GM19328 (cell line): Measurements from ENCODE around the gene AP1M2.
"Not testable (repeated sequence)": the region's sequence is repeated elsewhere in the genome, so short reads cannot be mapped to it uniquely, and the experiment has no call there.

Source experiments
- ATAC-seq: cut with Tn5 transposase; IDR thresholded peaks from one replicate; pipeline ENCODE4 v1.9.1; 2021; ENCODE audit warnings: mild to moderate bottlenecking, moderate library complexity; ENCODE audit not compliant: unreplicated experiment

AP1M2 gene

DNA sequence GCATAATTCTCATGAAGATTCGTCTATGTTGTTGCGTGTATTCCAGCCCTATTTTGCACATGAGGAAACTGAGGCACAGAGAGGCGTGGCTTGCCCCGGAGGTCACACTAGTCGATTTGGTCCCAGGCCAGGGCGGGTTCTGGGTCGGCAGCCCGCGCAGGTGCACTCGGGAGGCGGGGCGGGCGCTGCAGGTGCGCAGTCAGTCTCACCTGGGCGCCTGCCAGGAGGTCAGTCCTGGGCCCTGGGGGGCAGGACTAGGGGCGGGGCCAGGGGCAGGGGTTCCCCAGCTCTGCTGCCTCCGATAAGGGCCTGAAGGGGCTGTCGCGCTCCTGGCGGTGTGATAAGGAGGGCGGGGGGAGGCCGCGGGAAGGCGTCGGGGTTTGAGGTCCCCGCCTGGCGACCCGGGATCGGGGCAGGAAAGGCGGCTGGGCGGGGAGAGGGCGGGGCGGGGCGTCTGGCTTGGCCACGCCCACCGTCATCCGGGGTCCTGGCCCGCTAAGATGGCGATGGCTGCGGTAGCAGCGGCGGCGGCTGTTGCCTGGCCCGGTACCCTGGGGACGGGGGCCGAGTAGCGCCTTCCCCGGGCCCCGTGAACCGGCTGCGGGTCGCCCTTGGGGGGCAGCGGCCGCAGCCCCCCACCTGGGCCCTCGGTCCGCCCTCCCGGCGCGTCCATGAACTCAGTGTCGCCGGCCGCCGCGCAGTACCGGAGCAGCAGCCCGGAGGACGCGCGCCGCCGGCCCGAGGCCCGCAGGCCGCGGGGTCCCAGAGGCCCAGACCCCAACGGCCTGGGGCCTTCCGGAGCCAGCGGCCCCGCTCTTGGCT, 43.5 kb downstream of the AP1M2 start, which contains the start of gene ATG4D:
ATG4D (plus strand) TSS at position 485 of the 822 bp plus-strand sequence; CDS start at position 672, 187 bp downstream.
- ATAC-seq: no peak

DNA sequence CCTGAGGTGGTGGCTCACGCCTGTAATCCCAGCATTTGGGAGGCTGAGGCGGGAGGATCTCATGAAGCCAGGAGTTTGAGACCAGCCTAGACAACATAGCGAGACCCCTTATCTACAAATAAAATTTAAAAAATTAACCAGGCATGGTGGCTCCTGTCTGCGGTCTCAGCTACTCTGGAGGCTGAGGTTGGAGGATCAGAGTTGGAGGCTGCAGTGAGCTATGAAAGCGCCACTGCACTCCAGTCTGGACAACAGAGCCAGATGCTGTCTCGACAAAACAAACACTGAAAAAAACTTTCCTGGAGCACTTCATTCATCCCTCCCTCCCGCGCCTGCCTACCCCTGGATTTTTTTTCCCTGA, 44.1 kb downstream of the AP1M2 start:
- ATAC-seq: no peak

DNA sequence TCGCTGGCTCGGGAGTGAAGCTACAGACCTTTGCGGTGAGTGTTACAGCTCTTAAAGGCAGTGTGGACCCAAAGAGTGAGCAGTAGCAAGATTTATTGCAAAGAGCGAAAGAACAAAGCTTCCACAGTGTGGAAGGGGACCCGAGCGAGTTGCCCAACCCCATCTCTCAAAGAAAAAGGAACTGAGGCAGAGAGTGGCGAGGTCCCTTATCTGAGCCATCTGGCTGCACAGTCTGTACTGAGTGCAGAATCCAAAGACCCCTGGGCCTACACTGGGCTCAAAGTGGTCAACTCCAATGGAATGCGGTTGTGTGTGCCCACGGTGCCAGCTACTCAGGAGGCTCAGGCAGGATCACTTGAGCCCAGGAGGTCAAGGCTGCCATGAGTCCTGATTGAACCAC, 48.1 kb downstream of the AP1M2 start:
- ATAC-seq: not testable (repeated sequence)

DNA sequence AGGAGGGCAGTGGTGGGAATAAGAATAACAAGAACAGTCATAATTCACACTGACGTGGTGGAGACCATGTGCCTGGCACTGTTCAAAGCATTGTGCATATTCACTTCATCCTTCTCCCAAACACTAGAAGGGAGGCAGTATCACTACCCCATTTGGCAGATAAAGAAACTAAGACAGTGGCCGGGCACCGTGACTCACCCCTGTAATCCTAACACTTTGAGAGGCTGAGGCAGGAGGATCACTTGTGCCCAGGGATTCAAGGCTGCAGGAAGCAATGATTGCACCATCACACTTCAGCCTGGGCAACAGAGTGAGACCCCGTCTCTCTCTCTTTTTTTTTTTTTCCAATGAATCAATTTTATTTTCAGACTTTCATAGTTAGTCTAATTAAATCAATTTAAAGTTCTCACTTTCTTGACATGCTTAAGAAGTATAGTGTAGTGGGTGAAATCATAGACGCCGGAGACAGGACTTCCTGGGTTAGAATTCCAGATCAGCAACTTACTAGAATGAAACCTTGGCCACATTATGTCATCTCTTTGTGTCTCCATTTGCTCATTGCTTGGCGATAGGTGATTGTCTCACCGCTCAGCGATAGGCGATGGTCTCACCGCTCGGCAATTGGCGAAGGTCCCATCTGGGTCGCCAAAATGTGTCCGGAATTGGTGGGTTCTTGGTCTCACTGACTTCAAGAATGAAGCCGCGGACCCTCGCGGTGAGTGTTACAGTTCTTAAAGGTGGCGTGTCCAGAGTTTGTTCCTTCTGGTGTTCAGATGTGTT, 48.7 kb downstream of the AP1M2 start:
- ATAC-seq: no peak

DNA sequence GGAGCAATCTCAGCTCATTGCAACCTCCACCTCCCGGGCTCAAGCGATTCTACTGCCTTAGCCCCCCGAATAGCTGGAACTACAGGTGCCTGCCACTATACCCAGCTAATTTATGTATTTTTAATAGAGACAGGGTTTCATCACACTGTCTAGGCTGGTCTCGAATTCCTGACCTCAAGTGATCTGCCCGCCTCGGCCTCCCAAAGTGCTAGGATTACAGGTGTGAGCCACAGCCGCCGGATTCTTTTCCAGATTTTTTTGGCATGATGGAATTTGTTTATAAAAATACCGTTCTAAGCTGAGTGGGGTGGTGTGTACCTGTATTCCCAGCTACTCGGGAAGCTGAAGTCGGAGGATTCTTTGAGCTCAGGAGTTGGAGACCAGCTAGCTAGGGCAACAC, 49.4 kb downstream of the AP1M2 start:
- no peak for ATAC-seq

DNA sequence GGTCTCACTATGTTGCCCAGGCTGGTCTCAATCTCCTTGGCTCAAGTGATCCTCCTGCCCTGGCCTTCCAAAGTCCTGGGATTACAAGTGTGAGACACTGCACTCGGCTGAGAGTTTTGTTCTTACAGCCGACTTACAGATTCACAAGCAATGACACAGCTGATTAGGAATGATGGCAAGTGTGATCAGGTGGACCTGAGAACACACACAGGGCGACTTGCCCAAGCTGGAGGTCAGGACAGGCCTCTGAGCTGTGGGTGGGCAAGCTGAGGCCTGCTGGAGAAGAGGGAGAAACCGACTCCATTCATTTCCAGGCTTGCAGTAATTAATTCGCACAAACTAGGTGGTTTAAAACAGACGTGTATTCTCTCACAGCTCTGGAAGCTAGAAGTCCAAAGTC, 51.5 kb downstream of the AP1M2 start:
- ATAC-seq: no peak

- no peak for ATAC-seq
Observed at GRCh38 chr19:10533646-10534386, 53.3 kb downstream of the AP1M2 start.

DNA sequence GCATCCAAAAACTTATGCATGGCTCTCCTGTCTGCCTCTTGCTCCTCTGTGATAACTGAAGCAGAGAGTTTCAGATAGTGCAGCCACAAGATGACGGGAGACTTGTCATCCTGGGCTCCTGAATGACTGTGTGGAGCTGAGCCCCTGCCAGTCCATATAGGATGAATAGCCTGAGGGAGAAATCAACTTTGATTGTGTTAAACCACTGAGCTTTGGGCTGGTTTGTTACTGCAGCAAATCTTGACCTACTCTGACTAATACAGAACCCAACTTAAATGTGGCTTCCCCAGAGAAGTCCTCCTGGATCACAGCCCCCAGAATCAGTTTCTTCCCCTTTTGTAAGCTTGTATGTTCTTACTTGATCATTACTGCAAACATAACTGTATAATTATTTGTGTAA, 54.7 kb downstream of the AP1M2 start:
- ATAC-seq: no peak

GRCh38 chr19:10526887-10527286, 60.2 kb downstream of the AP1M2 start:
- not testable (repeated sequence) for ATAC-seq

- ATAC-seq: no peak
Observed at GRCh38 chr19:10525636-10526035, 61.5 kb downstream of the AP1M2 start.

DNA sequence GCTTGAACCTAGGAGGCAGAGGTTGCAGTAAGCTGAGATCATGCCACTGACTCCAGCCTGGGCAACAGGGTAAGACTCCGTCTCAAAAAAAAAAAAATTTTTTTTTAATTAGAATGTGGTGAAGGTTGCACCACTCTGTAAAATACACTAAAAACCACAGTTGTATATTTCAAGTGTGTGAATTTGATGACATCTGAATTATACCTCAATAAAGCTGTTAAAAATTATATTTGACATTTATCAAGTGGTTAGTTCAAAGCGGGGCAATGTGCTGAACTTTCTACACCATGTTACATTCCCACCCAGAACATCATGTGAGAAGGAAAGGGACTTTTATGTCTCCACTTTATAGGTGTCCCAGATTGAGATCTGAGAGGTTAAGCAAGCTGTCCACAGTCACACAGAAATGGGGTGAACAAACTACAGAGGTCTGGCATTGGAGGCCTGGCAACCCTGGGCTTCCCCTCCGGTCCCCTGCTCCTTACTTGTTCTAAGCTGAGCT, 63.9 kb downstream of the AP1M2 start:
- ATAC-seq: no peak
